GM23338 (cell line): ENCODE data around the gene CPNE8. TPM values are rescaled to one million over a fixed set of nuclear protein-coding genes. Genes with fewer than 3 reads are reported as not detected.

Source experiments
- ATAC-seq: fragments of 200-7000 bp; cut with Tn5 transposase; 3 replicates; pipeline ENCODE4 v1.9.1; 2020
- DNase-seq: peaks from one replicate; pipeline ENCODE4 v3.0.0-alpha.2; 2015; ENCODE audit warnings: low spot score
- H2AFZ ChIP-seq: fragments of 200-600 bp; sonication (generic); 2 replicates; pipeline ENCODE4 v1.8.0; 2016; ENCODE audit warnings: antibody characterized with exemption, mild to moderate bottlenecking, moderate library complexity
- H3F3A ChIP-seq: fragments of 200-600 bp; sonication (generic); replicated peaks from 2 replicates; pipeline ENCODE4 v1.8.0; 2017; ENCODE audit warnings: antibody characterized with exemption, mixed run types, low read depth
- H3K27ac ChIP-seq: fragments of 200-600 bp; sonication (generic); 2 replicates; pipeline ENCODE4 v1.6.1; 2016; ENCODE audit warnings: low read depth
- H3K27me3 ChIP-seq: fragments of 200-600 bp; sonication (generic); 2 replicates; pipeline ENCODE4 v1.8.0; 2016; ENCODE audit warnings: mild to moderate bottlenecking, mixed run types, moderate library complexity; ENCODE audit not compliant: insufficient read depth
- H3K36me3 ChIP-seq: fragments of 200-600 bp; sonication (generic); 2 replicates; pipeline ENCODE4 v1.8.0; 2016; ENCODE audit warnings: mild to moderate bottlenecking; ENCODE audit not compliant: insufficient read depth
- H3K4me1 ChIP-seq: fragments of 200-600 bp; sonication (generic); 2 replicates; pipeline ENCODE4 v1.8.0; 2016; ENCODE audit warnings: mild to moderate bottlenecking, moderate library complexity; ENCODE audit not compliant: insufficient read depth
- H3K4me2 ChIP-seq: fragments of 200-600 bp; sonication (generic); 2 replicates; pipeline ENCODE4 v1.7.1; 2017; ENCODE audit warnings: mixed run types
- H3K4me3 ChIP-seq: fragments of 200-600 bp; sonication (generic); 2 replicates; pipeline ENCODE4 v1.6.1; 2016; ENCODE audit warnings: mixed run types
- H3K79me2 ChIP-seq: fragments of 200-600 bp; sonication (generic); replicated peaks from 2 replicates; pipeline ENCODE4 v1.8.0; 2017; ENCODE audit warnings: mild to moderate bottlenecking; ENCODE audit not compliant: insufficient read depth
- H3K9me2 ChIP-seq: fragments of 200-600 bp; sonication (generic); 2 replicates; pipeline ENCODE4 v1.8.0; 2017; ENCODE audit not compliant: insufficient read depth
- H4K20me1 ChIP-seq: fragments of 200-600 bp; sonication (generic); replicated peaks from 2 replicates; pipeline ENCODE4 v1.8.0; 2017; ENCODE audit warnings: mild to moderate bottlenecking; ENCODE audit not compliant: insufficient read depth
- H3K27ac Mint-ChIP-seq: 2 replicates; pipeline ENCODE4 v1.8.0; 2020; ENCODE audit warnings: inconsistent platforms, mild to moderate bottlenecking, moderate library complexity, mixed read lengths
- H3K27me3 Mint-ChIP-seq: 3 replicates; pipeline ENCODE4 v1.8.0; 2022; ENCODE audit warnings: low read depth, mild to moderate bottlenecking, moderate library complexity, mixed read lengths, inconsistent platforms; ENCODE audit not compliant: insufficient read depth, poor library complexity
- H3K36me3 Mint-ChIP-seq: 3 replicates; pipeline ENCODE4 v1.8.0; 2021; ENCODE audit warnings: low read depth, mild to moderate bottlenecking, inconsistent platforms, moderate library complexity, mixed read lengths
- H3K4me1 Mint-ChIP-seq: 3 replicates; pipeline ENCODE4 v1.8.0; 2020; ENCODE audit warnings: mild to moderate bottlenecking, inconsistent platforms, mixed read lengths
- H3K4me3 Mint-ChIP-seq: 3 replicates; pipeline ENCODE4 v1.8.0; 2021; ENCODE audit warnings: moderate library complexity, mild to moderate bottlenecking, inconsistent platforms, mixed read lengths
- H3K9me3 Mint-ChIP-seq: 3 replicates; pipeline ENCODE4 v1.8.0; 2020; ENCODE audit warnings: moderate library complexity, mild to moderate bottlenecking, inconsistent platforms, mixed read lengths
- CREB1 ChIP-seq: fragments of 250-450 bp; sonication (Bioruptor Pico); IDR thresholded peaks from 2 replicates; pipeline ENCODE4 v1.5.0; 2020; ENCODE audit warnings: low read depth, mild to moderate bottlenecking, moderate library complexity
- EZH2 ChIP-seq: fragments of 200-600 bp; sonication (generic); IDR thresholded peaks from one replicate; pipeline ENCODE4 v1.8.0; 2017; ENCODE audit warnings: antibody characterized with exemption, mild to moderate bottlenecking, low read depth; ENCODE audit not compliant: unreplicated experiment
- EZH2phosphoT487 ChIP-seq: fragments of 200-600 bp; sonication (generic); IDR thresholded peaks from one replicate; pipeline ENCODE4 v1.8.1; 2018; ENCODE audit warnings: antibody characterized with exemption; ENCODE audit not compliant: unreplicated experiment
- JUNB ChIP-seq: IDR thresholded peaks from one replicate; pipeline ENCODE4 v1.6.1; 2016; ENCODE audit warnings: antibody characterized with exemption; ENCODE audit not compliant: unreplicated experiment
- NANOG ChIP-seq: IDR thresholded peaks from 2 replicates; pipeline ENCODE4 v1.6.1; 2016; ENCODE audit warnings: antibody characterized with exemption, borderline replicate concordance
- POLR2AphosphoS5 ChIP-seq: IDR thresholded peaks from 2 replicates; pipeline ENCODE4 v1.6.1; 2016; ENCODE audit warnings: antibody characterized with exemption, low read depth
- ZNF114 ChIP-seq: fragments of 250-450 bp; sonication (Bioruptor Pico); IDR thresholded peaks from 2 replicates; pipeline ENCODE4 v1.5.0; 2020; ENCODE audit warnings: mild to moderate bottlenecking, moderate library complexity
- ZNF331 ChIP-seq: fragments of 250-450 bp; sonication (Bioruptor Pico); IDR thresholded peaks from 2 replicates; pipeline ENCODE4 v1.5.0; 2020; ENCODE audit warnings: low read depth, mild to moderate bottlenecking, moderate library complexity
- polyA plus RNA-seq: library from polyadenylated mRNA; unstranded; fragments of >200 nt; fragmentation: Nextera tagmentation; extraction: Ambion mirVana; gene quantifications from 2 replicates; pipeline ENCODE4 v1.2.1, GENCODE V29; 2016
- total RNA-seq: library from RNA; depleted of rRNA; stranded (reverse); fragments of >200 nt; shearing (Covaris generic); gene quantifications from 2 replicates; pipeline ENCODE4 v1.2.3, GENCODE V29; 2014
- TF ChIP-seq, protein P1 (sequence below): fragments of 250-450 bp; sonication (Bioruptor Pico); IDR thresholded peaks from 2 replicates; pipeline ENCODE4 v1.5.0; 2020; ENCODE audit warnings: mild to moderate bottlenecking, moderate library complexity
- TF ChIP-seq, protein P2 (sequence below): IDR thresholded peaks from one replicate; pipeline ENCODE4 v1.6.1; 2018; ENCODE audit warnings: antibody characterized with exemption; ENCODE audit not compliant: unreplicated experiment

The CPNE8 gene
- total and polyA plus RNA-seq, 2 experiments from 2014 or later: 8.7 to 10.1 TPM

- TF ChIP-seq EZH2phosphoT487: no peak
- no peak for TF ChIP-seq CREB1 (CRISPR knock-in tag)
- TF ChIP-seq, protein P1, sequence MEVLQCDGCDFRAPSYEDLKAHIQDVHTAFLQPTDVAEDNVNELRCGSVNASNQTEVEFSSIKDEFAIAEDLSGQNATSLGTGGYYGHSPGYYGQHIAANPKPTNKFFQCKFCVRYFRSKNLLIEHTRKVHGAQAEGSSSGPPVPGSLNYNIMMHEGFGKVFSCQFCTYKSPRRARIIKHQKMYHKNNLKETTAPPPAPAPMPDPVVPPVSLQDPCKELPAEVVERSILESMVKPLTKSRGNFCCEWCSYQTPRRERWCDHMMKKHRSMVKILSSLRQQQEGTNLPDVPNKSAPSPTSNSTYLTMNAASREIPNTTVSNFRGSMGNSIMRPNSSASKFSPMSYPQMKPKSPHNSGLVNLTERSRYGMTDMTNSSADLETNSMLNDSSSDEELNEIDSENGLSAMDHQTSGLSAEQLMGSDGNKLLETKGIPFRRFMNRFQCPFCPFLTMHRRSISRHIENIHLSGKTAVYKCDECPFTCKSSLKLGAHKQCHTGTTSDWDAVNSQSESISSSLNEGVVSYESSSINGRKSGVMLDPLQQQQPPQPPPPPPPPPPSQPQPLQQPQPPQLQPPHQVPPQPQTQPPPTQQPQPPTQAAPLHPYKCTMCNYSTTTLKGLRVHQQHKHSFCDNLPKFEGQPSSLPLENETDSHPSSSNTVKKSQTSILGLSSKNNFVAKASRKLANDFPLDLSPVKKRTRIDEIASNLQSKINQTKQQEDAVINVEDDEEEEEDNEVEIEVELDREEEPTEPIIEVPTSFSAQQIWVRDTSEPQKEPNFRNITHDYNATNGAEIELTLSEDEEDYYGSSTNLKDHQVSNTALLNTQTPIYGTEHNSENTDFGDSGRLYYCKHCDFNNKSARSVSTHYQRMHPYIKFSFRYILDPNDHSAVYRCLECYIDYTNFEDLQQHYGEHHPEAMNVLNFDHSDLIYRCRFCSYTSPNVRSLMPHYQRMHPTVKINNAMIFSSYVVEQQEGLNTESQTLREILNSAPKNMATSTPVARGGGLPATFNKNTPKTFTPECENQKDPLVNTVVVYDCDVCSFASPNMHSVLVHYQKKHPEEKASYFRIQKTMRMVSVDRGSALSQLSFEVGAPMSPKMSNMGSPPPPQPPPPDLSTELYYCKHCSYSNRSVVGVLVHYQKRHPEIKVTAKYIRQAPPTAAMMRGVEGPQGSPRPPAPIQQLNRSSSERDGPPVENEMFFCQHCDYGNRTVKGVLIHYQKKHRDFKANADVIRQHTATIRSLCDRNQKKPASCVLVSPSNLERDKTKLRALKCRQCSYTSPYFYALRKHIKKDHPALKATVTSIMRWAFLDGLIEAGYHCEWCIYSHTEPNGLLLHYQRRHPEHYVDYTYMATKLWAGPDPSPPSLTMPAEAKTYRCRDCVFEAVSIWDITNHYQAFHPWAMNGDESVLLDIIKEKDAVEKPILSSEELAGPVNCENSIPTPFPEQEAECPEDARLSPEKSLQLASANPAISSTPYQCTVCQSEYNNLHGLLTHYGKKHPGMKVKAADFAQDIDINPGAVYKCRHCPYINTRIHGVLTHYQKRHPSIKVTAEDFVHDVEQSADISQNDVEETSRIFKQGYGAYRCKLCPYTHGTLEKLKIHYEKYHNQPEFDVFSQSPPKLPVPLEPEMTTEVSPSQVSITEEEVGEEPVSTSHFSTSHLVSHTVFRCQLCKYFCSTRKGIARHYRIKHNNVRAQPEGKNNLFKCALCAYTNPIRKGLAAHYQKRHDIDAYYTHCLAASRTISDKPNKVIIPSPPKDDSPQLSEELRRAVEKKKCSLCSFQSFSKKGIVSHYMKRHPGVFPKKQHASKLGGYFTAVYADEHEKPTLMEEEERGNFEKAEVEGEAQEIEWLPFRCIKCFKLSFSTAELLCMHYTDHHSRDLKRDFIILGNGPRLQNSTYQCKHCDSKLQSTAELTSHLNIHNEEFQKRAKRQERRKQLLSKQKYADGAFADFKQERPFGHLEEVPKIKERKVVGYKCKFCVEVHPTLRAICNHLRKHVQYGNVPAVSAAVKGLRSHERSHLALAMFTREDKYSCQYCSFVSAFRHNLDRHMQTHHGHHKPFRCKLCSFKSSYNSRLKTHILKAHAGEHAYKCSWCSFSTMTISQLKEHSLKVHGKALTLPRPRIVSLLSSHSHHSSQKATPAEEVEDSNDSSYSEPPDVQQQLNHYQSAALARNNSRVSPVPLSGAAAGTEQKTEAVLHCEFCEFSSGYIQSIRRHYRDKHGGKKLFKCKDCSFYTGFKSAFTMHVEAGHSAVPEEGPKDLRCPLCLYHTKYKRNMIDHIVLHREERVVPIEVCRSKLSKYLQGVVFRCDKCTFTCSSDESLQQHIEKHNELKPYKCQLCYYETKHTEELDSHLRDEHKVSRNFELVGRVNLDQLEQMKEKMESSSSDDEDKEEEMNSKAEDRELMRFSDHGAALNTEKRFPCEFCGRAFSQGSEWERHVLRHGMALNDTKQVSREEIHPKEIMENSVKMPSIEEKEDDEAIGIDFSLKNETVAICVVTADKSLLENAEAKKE (CRISPR knock-in tag): no peak
- TF ChIP-seq EZH2: no peak
- no peak for TF ChIP-seq POLR2AphosphoS5
- no peak for TF ChIP-seq JUNB
These were observed 236.3 kb downstream of the CPNE8 start (continued) for GRCh38 chr12:38669081-38669480.

GRCh38 chr12:38666425-38666824 lies 239.0 kb downstream of the CPNE8 start:
- no peak overlapping the region for H3K27ac Mint-ChIP-seq
- H3K4me1 Mint-ChIP-seq: no peaks in the 10 kb centered on the region; the same call in 2 of the 3 replicates
- Histone ChIP-seq H2AFZ (no peak overlapping the region), H3K36me3 (no peaks in the 10 kb centered on the region), H4K20me1 (no peaks in the 10 kb centered on the region), H3K79me2 (no peaks in the 10 kb centered on the region), H3K9me2 (no peaks in the 10 kb centered on the region), H3K4me3 (no peak overlapping the region), H3F3A (no peaks in the 10 kb centered on the region), H3K27ac (no peak overlapping the region), H3K4me1 (no peaks in the 10 kb centered on the region), H3K4me2 (no peak overlapping the region), H3K27me3 (no peaks in the 10 kb centered on the region)
- DNase-seq (no peak), ATAC-seq (no peak)
- H3K36me3 Mint-ChIP-seq: peaks cover 6% of the 10 kb centered on the region; the same call in 2 of the 3 replicates
- peaks cover 4% of the 10 kb centered on the region; the same call in 1 of the 3 replicates for H3K9me3 Mint-ChIP-seq
- H3K27me3 Mint-ChIP-seq: no peaks in the 10 kb centered on the region
- no peak overlapping the region for H3K4me3 Mint-ChIP-seq
- TF ChIP-seq ZNF114 (CRISPR knock-in tag) (no peak), CREB1 (CRISPR knock-in tag) (no peak), NANOG (no peak), JUNB (no peak), ZNF331 (CRISPR knock-in tag) (no peak)
- TF ChIP-seq, protein P2, sequence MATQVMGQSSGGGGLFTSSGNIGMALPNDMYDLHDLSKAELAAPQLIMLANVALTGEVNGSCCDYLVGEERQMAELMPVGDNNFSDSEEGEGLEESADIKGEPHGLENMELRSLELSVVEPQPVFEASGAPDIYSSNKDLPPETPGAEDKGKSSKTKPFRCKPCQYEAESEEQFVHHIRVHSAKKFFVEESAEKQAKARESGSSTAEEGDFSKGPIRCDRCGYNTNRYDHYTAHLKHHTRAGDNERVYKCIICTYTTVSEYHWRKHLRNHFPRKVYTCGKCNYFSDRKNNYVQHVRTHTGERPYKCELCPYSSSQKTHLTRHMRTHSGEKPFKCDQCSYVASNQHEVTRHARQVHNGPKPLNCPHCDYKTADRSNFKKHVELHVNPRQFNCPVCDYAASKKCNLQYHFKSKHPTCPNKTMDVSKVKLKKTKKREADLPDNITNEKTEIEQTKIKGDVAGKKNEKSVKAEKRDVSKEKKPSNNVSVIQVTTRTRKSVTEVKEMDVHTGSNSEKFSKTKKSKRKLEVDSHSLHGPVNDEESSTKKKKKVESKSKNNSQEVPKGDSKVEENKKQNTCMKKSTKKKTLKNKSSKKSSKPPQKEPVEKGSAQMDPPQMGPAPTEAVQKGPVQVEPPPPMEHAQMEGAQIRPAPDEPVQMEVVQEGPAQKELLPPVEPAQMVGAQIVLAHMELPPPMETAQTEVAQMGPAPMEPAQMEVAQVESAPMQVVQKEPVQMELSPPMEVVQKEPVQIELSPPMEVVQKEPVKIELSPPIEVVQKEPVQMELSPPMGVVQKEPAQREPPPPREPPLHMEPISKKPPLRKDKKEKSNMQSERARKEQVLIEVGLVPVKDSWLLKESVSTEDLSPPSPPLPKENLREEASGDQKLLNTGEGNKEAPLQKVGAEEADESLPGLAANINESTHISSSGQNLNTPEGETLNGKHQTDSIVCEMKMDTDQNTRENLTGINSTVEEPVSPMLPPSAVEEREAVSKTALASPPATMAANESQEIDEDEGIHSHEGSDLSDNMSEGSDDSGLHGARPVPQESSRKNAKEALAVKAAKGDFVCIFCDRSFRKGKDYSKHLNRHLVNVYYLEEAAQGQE: no peak
